Measurements from ENCODE around the gene FCN1. TPM values are rescaled to one million over a fixed set of nuclear protein-coding genes. Genes with fewer than 3 reads are reported as not detected.

The FCN1 gene
- total and polyA plus RNA-seq, 2 experiments from 2014 or later = not detected

DNA sequence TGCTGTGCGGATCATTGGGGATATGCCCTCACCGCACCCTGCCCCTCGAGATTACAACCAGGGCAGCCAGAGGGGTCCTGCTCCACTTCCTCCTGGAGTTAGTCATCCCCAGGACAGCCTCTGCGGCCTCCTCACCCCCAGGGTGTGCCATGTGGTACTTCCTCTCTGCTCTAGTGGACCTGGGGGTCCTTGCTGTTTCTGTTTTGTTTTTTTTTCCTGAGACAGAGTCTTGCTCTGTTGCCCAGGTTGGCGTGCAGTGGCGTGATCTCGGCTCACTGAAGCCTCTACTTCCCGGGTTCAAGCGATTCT is 5.2 kb upstream of the FCN1 start:
- WGBS (ENCODE audit: low lambda C conversion rate, missing lambda C conversion rate) = 88% methylated on average over 9 of the region's 9 CpGs
- no peak overlapping the region for H3K4me2 ChIP-seq
- no peak overlapping the region for H2AFZ ChIP-seq
- H3K27ac ChIP-seq = no peak overlapping the region
- no peaks in the 10 kb centered on the region for H3K9me3 ChIP-seq (ENCODE audit: low read depth)
- no peaks in the 10 kb centered on the region for H3K4me1 ChIP-seq (ENCODE audit: insufficient read depth)
- no peaks in the 10 kb centered on the region for H3K36me3 ChIP-seq (replicated peaks; ENCODE audit: insufficient read depth, low read depth)
- H3K9me2 ChIP-seq (replicated peaks; ENCODE audit: insufficient read depth) = no peaks in the 10 kb centered on the region
- H3K79me2 ChIP-seq = no peaks in the 10 kb centered on the region
- DNase-seq (ENCODE audit: low spot score) = no peak
- no peaks in the 10 kb centered on the region for H3K27me3 ChIP-seq
- TF ChIP-seq EZH2 (IDR thresholded peaks at IDR 0.05; ENCODE audit: borderline replicate concordance) = no peak
- TF ChIP-seq EZH2phosphoT487 (IDR thresholded peaks at IDR 0.05; ENCODE audit: low read depth, severe bottlenecking, unreplicated experiment) = no peak
- TF ChIP-seq, protein P1, sequence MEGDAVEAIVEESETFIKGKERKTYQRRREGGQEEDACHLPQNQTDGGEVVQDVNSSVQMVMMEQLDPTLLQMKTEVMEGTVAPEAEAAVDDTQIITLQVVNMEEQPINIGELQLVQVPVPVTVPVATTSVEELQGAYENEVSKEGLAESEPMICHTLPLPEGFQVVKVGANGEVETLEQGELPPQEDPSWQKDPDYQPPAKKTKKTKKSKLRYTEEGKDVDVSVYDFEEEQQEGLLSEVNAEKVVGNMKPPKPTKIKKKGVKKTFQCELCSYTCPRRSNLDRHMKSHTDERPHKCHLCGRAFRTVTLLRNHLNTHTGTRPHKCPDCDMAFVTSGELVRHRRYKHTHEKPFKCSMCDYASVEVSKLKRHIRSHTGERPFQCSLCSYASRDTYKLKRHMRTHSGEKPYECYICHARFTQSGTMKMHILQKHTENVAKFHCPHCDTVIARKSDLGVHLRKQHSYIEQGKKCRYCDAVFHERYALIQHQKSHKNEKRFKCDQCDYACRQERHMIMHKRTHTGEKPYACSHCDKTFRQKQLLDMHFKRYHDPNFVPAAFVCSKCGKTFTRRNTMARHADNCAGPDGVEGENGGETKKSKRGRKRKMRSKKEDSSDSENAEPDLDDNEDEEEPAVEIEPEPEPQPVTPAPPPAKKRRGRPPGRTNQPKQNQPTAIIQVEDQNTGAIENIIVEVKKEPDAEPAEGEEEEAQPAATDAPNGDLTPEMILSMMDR (IDR thresholded peaks at IDR 0.05; ENCODE audit: poor library complexity) = no peak
- no peak overlapping the region for H3K4me3 ChIP-seq
- H4K20me1 ChIP-seq (ENCODE audit: insufficient read depth, poor library complexity, severe bottlenecking) = no peaks in the 10 kb centered on the region

DNA sequence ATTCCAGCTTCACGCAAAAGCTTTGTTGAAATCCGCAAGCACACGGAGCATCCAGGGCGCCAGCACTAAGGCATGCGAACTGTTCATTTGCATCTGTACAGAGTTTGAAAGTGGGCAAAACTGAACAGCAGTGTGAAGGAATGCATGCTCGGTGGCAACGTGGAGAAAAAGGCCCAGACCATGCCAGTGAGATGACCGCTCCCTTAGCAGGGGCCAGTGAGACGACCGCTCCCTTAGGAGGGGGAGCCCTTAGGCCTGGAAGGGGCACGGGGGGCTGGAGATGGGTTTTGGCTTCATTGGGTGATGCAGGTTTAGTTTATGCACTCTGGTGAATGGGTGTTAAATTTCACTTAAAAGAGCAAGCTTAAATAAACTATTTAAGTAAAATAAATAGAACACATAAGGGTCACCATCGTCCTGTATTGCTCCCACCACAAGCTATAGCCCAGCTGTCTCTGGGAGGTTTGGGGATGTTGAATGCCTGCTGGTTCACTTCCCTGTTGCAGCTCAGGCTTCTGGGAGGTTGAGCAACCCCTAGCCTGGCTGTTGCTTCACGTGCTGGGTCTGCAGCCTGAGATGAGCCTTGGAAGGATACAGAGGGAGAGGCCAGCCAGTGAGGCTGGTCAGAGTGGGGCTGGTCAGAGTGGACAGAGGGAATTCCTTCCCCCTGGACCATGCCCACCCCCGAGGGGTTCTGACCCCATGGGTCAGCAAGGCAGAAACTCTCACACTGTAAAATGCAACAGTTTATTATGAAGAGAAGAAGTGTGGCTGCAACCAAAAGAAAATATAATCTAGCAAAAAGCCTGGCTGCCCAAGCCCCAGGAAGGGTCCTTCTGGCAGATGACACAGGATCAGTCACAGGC is 4.6 kb upstream of the FCN1 start:
- Histone ChIP-seq H3K4me1 (ENCODE audit: insufficient read depth) (no peaks in the 10 kb centered on the region), H3K27ac (no peak overlapping the region), H3K4me3 (no peak overlapping the region), H3K9me3 (ENCODE audit: low read depth) (no peaks in the 10 kb centered on the region), H3K27me3 (no peaks in the 10 kb centered on the region), H3K36me3 (replicated peaks; ENCODE audit: insufficient read depth, low read depth) (no peaks in the 10 kb centered on the region), H3K9me2 (replicated peaks; ENCODE audit: insufficient read depth) (no peaks in the 10 kb centered on the region), H3K4me2 (no peak overlapping the region), H3K79me2 (no peaks in the 10 kb centered on the region), H4K20me1 (ENCODE audit: insufficient read depth, poor library complexity, severe bottlenecking) (no peaks in the 10 kb centered on the region), H2AFZ (no peak overlapping the region)
- TF ChIP-seq, protein P1 (IDR thresholded peaks at IDR 0.05; ENCODE audit: poor library complexity) = no peak
- TF ChIP-seq EZH2phosphoT487 (IDR thresholded peaks at IDR 0.05; ENCODE audit: low read depth, severe bottlenecking, unreplicated experiment) (no peak), EZH2 (IDR thresholded peaks at IDR 0.05; ENCODE audit: borderline replicate concordance) (no peak)
- peak; percentile 12 for DNase-seq (ENCODE audit: low spot score)
- WGBS (ENCODE audit: low lambda C conversion rate, missing lambda C conversion rate) = 82% methylated on average over 14 of the region's 14 CpGs

DNA sequence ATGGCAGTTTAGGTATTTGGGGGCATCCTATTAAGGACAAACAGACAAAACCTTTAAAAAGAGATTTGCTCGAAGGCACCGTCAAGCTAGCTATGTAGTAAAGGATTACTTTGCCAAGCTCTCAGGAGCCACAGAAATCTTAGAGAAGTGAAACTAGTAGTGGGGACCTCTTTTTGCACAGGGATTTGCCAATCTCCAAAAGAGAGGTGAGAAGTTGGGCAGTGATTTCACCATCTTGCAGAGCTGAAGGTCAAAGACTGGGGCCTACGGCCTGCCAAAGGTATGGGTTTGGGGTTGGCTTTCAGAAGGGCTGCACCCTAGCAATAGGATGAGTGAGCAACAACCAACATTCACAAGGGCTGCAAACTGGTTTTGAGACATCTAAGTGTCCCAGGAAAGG is 1.6 kb upstream of the FCN1 start:
- no peak overlapping the region for H2AFZ ChIP-seq
- H3K79me2 ChIP-seq = no peaks in the 10 kb centered on the region
- no peak overlapping the region for H3K4me2 ChIP-seq
- no peaks in the 10 kb centered on the region for H3K9me2 ChIP-seq (replicated peaks; ENCODE audit: insufficient read depth)
- no peaks in the 10 kb centered on the region for H3K9me3 ChIP-seq (ENCODE audit: low read depth)
- H3K36me3 ChIP-seq (replicated peaks; ENCODE audit: insufficient read depth, low read depth) = no peaks in the 10 kb centered on the region
- no peaks in the 10 kb centered on the region for H3K27me3 ChIP-seq
- no peak overlapping the region for H3K27ac ChIP-seq
- no peak overlapping the region for H3K4me3 ChIP-seq
- DNase-seq (ENCODE audit: low spot score) = no peak
- 92% methylated on average over 3 of the region's 3 CpGs for WGBS (ENCODE audit: low lambda C conversion rate, missing lambda C conversion rate)
- H3K4me1 ChIP-seq (ENCODE audit: insufficient read depth) = no peaks in the 10 kb centered on the region
- H4K20me1 ChIP-seq (ENCODE audit: insufficient read depth, poor library complexity, severe bottlenecking) = no peaks in the 10 kb centered on the region
- no peak for TF ChIP-seq EZH2 (IDR thresholded peaks at IDR 0.05; ENCODE audit: borderline replicate concordance)
- TF ChIP-seq EZH2phosphoT487 (IDR thresholded peaks at IDR 0.05; ENCODE audit: low read depth, severe bottlenecking, unreplicated experiment) = no peak
- TF ChIP-seq, protein P1 (IDR thresholded peaks at IDR 0.05; ENCODE audit: poor library complexity) = no peak
